NCI-H1417 treated with DMSO at 0.1 percent for 48 hours (cell line): ENCODE measurements around the gene TCF12.

Experiments used
- DNase-seq: peaks from one replicate; lab custom pipeline; 2025; lab: John Stamatoyannopoulos, UW

The TCF12 gene

DNA sequence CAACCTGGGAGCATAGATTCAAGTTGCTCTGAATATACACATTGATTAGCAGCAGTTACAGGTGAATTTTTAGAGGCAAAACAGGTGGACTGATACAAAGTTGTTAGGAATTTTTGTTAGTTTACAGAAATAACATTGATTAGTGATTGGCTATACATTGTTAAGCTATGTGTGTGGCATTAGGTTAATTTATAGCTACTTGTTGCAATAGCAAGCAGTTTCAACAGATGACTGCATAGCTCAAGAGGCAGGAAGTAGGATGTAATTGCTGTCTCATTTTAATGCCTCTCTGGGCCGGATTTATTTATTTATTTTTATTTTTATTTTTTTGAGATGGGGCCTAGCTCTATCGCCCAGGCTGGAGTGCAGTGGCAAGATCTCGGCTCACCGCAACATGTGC, 99.7 kb downstream of the TCF12 start:
- DNase-seq, result no peak

DNA sequence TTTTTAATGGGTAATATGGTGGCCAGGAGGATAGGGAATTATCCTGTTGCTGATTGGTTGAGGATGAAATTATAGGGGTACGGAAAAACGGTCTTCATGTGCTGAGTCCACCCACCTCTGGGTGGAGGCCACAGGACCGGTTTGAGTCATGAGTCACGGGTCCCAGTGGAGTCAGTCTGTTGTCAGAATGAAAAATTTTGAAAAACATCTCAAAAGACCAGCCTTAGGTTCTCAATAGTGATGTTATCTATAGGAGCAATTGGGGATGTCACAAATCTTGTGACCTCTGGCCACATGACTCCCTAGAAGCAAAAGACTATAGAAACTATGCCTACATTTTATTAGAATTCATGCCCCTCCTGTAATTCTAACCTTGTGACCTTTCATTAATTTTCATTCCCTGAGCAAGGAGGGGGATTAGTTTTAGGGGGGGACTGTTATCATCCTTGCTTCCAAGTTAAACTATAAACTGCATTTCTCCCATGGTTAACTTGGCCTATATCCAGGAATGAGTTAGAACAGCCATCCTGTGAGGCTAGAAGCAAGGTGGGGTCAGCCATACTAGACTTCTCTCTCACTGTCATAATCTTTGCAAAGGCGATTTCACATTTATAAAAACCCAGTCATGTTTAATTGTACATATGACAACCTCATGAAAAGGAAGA, 101.2 kb downstream of the TCF12 start:
- DNase-seq, result no peak

DNA sequence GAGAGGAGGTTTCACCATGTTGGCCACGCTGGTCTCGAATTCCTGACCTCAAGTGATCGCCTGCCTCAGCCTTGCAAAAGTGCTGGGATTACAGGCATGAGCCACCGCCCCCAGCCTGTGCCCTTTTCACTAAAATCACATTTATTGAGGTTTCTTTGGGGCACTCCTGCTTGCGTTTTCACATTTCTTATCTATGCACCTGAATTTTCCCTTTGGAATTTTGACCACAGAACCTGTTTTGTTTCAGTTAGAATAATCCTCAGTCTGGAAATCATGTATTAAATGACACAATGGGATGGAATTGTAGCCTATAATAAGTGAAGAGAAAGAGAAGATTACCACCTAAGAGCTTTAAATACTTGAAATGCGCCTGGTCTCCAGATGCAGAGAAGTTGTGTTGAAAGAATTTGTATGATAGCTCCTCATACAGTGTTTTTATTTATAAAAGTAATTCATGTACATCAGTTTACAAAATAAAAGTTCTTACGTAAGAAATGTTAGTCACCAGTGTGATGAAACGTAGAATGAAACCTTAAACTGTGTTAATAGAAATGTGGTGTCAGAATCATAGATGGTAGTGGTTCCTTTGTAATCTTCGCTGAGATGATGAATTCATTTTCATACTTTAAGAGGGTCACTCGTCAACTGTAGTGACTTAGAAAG, 107.0 kb downstream of the TCF12 start:
- no peak for DNase-seq

DNA sequence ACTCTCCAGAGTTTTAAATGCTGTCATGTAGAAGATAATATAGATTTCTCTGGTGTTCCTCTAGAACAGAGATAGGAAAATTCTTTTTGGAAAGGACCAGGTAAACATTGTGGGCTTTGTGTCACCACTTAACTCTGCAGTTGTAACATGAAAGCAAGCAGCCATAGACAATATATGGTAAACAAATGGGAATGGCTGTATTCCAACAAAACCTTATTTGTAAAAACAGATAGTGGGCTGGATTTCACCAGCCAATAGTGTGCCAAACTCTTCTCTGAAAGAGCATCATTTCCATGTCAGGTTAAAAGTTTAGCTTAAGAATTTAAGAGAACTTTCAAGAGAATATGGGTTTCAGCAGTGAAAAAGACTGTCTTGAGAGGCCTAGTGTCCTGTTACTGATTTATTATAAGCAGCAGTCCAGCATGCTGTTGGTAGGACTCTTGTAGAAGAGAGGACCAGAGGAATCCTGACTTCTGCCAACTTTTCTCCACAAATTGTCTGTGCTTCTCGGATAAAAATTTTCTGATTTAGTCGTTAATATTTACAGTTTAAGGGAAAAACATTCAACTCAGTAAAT, 107.7 kb downstream of the TCF12 start:
- no peak for DNase-seq

DNA sequence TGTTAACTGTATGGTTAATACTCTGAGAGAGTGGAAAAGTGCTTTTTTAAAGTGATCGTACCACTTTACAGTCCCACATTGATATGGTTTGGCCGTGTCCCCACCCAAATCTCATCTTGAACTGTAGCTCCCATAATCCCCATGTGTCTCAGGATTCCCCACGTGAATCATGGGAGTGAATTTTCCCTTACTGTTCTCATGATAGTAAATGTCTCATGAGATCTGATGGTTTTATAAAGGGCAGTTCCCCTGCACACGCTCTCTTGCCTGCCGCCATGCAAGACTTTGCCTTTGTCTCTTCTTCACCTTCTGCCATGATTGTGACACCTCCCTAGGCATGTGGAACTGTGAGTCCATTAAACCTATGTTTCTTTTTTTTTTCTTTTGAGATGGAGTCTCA, 109.2 kb downstream of the TCF12 start:
- no peak for DNase-seq

DNA sequence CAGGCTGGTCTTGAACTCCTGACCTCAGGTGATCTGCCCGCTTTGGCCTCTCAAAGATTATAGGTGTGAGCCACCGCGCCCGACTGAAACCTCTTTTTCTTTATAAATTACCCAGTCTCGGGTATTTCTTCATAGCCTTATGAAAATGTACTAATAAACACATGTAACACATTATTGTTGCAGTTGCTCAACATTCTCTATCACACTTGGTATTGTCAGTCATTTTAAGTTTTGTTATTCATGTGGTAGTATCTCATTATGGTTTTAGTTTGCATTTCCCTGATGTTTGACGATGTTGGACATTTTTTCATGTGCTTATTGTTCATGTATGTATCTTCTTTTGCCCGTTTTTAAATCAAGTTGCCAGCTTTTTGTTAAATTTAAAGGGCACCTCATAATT, 109.7 kb downstream of the TCF12 start:
- DNase-seq, result no peak

DNA sequence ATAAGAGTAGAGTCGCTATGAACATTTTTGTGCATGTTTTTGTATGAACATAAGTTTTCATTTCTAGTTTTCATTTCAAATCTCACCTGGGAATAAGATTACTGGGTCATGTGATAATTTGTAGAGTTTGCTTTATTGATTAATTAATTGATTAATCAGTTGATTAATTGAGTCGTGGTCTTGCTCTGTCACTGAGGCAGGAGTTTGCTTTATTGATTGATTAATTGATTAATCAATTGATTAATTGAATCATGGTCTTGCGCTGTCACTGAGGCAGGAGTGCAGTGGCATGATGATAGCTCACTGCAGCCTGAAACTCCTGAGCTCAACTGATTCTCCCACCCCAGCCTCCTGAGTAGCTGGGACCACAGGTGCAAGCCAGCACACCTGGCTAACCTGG, 111.6 kb downstream of the TCF12 start:
- no peak for DNase-seq

DNA sequence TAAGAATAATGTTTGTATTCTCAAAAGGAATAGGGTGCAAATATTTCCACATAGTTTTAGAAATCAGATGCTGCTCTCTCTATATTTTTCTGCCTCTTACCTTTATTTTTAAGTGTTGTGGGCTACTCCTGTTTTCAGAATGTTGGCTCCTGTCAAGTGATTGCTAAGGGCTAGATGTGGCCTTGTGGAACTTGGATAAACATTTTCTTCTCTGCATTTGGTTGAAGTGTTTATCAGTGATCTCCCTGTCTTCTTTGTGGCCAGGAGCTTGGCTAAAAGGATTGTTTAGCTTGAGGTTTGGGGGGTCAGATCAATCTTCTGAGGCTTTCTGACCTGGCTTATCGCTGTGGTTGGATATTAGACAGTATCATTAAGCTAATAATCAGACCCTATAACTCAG, 112.6 kb downstream of the TCF12 start:
- DNase-seq, result no peak

DNA sequence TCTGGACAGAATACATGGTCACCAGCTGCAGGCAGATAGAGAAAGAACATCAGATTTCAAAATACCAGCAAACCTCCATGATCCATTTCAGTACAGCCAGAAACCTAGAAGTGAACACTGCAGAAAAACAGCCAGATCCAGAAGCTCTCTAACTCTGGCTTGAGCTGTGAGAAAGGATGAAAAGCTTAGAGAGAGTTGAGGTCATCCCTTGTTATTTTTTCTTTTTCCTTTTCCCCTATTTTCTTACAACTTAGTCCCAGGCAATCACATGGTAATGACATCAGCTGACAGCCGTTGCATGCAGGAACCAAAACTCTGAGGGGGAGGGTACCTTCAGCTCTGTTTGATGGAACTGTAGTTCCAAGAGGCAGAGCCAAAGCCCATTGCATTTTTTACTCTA, 113.2 kb downstream of the TCF12 start:
- no peak for DNase-seq

DNA sequence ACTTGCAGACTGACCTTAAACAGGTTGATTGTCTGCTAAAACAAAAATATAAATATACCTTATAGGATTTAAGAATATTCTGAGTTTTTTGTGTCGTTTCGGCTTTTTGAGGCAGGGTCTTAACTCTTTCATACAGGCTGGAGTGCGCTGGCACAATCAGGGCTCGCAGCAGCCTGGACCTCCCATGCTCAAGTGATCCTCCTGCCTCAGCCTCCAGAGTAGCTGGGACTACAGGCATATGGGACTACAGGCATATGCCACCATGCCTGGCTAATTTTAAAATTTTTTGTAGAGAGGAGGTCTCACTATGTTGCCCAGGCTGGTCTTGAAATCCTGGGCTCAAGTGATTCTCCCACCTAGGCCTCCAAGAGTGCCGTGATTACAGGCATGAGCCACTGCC, 113.9 kb downstream of the TCF12 start:
- no peak for DNase-seq

DNA sequence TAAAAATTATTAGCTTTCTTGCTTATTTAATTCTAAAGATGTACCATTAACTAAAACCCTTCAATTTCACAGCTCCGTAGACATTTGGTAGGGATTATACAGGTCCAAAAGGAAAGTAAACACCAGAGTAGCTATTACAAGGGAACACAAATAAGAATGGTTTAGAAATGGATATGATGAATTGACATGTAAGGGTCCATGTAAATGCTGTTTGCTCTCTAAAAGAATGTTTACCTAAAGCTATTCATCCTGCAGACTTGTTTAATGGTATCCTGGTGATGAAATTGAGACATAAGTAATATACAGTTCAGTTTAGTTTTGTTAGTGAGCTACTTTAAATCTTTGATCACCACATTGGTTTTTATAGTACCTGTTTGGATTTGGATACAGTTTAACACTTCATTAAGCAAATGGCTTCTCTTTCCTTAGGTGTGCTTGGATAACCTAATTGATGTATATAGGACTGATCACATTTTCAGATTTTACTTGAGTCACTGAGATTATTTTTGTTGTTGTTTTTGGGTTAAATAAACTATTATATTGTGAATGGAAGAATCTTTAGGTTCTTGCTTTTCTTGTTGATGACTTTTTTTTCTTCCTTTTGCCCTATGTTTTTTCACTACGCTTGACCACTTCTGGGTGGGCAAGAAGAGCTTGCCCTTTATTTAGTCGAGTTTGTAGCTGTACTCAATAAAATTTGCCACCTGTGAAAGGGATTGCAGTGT, 115.4 kb downstream of the TCF12 start:
- DNase-seq, result peak; percentile 82

DNA sequence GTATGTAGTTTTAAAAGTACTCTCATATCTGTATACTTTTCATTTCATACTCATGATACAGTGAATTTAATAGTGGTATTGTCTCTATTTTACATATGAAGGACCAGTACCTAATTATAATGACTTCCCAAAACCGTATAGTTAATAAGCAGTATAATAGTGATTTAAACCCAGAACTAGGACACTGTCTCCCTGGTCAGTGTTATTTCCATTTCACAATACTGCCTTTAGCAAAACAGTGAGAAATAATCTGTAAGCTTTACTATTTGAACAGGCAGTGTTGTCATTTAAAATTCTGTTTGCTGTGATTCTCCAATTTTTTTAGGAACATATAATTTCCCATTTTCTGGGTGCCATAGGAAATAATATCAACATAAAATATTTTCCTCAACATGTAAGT, 116.2 kb downstream of the TCF12 start:
- DNase-seq, result no peak

DNA sequence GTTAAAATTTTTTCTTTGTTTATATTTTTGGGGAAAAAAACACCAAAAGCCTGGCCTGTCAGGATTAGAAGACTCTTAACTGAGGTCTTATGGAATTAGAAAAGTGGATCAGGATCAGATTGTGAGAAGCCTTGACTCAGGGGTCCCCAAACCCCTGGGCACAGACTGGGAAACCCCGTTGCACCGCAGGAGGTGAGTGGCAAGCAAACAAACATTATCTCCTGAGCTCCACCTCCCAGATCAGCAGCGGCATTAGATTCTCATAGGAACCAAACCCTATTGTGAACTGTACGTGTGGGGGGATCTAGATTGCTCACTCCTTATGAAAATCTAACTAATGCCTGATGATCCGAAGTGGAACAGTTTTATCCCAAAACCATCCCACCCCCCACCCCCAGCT, 117.2 kb downstream of the TCF12 start:
- no peak for DNase-seq

DNA sequence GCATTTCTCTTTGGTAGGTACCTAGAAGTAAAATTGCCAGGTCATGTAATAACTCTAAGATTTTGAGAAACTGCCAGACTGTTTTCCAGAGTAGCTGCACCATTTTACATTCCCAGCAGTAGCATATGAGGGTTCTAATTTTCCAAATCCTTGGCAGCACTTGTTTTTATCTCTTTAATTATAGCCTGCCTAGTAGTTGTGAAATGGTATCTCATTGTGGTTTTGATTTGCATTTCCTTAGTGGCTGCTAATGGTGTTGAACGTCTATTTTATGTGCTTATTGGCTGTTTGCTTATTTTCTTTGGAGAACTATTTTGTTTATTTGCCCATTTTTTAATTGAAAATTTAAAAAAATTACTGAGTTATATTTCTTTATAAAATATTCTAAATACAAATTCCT, 117.9 kb downstream of the TCF12 start:
- no peak for DNase-seq

DNA sequence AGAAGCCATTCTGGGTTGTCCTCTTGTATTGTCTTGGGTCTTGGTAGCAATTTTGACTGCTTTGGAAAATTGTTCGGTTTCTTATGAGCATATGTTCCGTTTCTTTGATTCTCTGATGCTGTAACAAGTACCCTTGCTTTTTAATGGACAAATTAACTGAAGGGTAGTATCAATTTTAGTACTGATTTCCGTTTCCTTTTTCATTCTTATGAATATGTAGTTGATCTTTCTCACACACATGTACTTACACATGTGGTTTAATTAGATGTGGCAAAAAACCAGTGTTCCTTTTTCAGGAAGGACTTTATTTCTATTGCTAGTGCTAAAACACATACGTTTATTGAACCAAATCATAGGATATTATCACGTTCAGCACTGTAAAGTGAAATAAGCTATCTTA, 119.1 kb downstream of the TCF12 start:
- no peak for DNase-seq

DNA sequence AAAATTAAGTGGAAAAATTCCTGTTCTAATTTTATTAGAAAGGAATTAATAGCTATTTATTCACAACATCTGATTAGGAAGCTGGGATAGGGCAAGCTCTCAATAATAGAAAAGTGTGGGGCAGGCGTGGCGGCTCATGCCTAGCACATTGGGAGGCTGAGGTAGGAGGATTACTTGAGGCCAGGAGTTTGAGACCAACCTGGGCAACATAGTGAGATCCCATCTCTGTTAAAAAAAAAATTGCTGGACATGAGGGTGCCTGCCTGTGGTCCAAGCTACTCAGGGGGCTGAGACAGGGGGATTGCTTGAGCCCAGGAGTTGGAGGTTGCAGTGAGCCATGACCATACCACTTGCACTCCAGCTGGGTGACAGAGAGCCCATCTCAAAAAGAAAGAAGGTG, 119.6 kb downstream of the TCF12 start:
- DNase-seq, result no peak

DNA sequence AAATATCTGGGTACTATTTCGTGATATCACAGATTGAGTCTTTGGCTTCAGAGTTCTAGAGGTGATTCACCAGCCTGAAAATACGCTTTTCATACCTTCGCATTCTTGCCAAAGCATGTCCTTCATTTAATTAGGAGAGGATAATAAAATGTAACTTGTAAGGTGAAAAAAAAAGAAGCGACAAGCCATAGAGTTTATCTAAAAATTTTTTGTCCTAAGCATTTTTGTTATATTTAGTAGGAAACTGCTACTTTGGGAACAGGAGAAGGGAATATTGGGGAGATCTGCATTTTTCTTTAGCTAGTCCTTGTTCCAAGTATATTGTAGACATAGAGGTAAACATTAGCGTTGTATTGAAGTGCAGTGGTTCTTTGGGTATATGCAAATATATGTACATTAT, 120.1 kb downstream of the TCF12 start:
- no peak for DNase-seq

DNA sequence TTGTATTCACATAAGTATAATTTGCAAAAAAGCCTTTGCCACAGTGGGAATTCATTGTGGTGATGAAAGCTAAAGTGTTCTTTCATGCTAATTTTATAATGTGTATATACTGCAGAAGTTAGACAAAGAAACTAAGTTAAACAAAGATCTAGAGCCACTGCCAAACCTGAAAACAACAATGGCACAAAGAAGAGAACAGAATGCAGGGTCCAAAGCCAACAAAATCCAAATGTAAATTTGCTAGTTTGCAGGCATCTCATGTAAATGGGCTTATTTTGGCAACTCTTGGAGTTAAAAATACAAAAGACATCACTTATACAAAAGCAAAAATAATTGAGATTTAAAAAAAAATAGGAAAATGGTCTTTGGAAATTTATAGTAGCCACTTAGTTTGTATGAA, 123.0 kb downstream of the TCF12 start:
- no peak for DNase-seq

DNA sequence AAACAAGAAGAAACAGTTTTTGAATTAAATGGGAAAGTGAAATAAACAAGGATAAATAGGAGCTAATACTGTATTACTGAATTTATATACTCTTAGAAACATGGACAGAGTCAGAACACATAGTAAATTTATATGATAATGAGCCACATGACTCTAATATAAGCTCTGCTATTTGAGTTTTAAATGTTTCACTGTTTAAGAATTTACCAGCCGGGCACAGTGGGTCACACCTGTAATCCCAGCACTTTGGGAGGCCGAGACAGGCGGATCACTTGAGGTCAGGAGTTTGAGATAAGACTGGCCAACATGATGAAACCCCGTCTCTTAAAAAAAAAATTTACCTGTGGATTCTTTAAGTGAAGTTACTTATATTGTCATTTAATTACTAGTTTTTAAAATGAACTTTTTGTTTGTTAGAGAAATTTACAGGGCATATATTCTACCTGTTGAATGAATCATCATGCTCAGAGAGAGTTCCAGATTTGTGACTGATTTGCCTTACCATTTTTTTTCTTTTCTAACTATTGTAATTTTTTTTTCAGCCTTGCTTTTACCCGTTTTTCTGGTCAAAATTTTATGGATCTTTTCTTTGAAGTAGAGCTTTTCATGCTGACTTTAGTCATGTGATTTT, 125.7 kb downstream of the TCF12 start:
- no peak for DNase-seq

DNA sequence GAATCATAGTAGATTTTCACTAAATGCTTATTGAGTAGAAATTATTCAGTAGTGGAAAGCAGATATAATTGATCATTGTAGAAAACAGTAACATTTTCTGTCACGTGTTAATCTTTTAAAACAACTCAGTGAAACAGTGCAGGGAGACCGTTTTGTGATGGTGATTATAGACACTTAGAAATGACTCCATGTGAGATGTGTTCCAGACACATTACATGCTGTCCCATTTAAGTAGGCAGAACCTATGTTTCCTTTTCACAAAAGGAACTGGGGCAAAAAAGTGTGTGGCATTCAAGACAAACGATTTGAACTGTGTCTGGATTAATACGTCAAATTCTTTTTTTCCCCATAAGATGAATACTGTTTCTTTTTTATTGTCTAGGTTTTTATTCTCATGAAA, 126.5 kb downstream of the TCF12 start:
- no peak for DNase-seq

DNA sequence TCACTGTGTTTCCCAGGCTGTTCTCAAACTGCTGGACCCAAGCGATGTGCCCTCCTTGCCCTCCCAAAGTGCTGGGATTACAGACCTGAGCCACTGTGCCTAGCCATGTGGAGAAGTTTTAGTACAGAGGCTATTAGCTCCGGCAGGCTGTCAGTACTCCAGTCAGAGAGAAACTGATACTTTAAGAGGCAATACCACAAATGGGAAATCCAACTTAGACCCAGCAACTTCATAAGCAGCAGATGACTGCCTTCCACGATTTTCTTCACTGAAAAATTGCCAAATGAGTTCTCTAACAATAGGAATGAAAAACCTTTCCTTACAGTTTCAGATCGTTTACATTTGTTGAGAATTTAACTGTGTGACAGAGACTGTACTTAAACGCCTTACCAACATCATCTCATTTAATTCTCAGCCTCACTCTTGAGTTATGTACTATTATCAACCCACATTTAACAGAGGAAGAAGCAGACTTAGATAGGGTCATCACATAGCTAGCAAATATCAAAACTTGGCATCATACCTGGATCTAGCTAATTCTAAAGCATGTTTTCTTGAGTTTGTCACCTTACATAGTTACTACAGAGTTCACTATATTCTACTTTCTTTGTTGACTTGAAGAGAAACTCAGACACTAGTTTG, 127.4 kb downstream of the TCF12 start:
- DNase-seq, result no peak

DNA sequence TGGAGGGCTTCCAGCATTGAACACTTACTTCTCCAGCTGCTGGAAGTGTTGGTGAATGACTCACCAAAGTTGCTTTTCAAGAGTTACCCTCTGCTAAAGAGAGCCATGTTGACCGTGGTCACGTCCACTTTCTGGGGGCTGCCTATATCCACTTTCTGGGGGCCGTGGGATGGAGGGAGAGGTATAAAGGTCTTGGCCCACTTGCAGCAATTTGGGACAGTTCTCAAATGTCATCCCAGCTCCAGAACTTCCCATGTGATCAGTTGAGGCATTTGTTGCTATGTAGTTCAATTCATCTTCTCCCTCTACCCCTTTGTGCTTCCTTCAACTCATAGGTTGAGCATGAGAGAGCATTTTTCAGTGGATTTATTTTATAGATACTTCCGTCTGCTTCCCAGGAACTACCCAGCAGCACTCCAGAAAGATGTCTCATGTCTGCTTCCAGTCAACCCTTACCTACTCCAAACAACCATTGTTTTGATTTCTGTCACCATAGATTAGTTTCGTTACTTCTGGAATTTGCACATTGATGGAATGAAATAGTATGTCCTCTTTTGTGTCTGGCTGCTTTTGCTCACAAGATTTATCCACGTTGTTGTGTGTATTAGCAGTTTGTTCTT, 130.6 kb downstream of the TCF12 start:
- no peak for DNase-seq
